WI38 (cell line): ENCODE measurements around the gene MLLT6.

Source experiments
- H3K4me3 ChIP-seq: 2 replicates; pipeline ENCODE4 v1.5.1; 2011; ENCODE audit warnings: low read depth, mild to moderate bottlenecking, control low read depth, low read length
- TF ChIP-seq, protein P1 (sequence below): IDR thresholded peaks from 2 replicates; pipeline ENCODE4 v1.5.1; 2012; ENCODE audit warnings: low read depth, mild to moderate bottlenecking, control low read depth, low read length

The MLLT6 gene

DNA sequence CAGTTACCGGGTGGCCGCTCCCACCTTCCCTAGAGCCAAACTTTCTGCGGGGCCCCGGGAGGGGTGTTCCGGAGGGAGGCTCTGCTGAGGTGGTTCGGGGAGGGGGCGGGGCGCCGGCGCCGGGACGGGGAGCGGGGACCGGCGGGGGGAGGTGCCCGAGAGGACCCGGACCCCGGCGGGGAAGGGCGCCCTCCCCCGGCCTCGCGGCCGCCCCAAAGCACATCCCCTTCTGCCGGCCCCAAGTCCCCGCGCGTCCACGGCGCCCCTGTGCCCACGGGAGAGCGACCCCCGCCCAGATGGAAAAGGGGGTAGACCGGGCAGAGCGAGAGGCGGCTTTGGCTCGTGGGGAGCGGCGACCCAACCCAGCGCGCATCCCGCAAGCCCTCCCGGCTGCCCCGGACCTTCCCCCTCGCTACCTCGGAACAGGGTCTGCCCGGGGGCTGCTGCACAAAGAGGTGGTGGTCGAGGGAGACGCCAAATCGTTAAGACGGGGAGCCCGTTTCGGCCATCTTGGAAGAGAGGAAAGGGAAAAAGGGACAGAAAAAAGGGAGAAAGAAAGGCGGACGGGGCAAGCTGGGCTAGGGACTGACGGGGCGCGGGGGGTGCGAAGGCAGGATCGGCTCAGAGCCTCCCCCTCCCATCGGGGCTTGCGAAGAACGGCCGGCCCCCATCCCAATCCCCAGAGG, 42.5 kb downstream of the MLLT6 start:
- peak overlapping the region; percentile 78 for H3K4me3 ChIP-seq
- TF ChIP-seq, protein P1, sequence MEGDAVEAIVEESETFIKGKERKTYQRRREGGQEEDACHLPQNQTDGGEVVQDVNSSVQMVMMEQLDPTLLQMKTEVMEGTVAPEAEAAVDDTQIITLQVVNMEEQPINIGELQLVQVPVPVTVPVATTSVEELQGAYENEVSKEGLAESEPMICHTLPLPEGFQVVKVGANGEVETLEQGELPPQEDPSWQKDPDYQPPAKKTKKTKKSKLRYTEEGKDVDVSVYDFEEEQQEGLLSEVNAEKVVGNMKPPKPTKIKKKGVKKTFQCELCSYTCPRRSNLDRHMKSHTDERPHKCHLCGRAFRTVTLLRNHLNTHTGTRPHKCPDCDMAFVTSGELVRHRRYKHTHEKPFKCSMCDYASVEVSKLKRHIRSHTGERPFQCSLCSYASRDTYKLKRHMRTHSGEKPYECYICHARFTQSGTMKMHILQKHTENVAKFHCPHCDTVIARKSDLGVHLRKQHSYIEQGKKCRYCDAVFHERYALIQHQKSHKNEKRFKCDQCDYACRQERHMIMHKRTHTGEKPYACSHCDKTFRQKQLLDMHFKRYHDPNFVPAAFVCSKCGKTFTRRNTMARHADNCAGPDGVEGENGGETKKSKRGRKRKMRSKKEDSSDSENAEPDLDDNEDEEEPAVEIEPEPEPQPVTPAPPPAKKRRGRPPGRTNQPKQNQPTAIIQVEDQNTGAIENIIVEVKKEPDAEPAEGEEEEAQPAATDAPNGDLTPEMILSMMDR: 0 out of 2 replicates have a peak, but pooled peaks have one; percentile 5

DNA sequence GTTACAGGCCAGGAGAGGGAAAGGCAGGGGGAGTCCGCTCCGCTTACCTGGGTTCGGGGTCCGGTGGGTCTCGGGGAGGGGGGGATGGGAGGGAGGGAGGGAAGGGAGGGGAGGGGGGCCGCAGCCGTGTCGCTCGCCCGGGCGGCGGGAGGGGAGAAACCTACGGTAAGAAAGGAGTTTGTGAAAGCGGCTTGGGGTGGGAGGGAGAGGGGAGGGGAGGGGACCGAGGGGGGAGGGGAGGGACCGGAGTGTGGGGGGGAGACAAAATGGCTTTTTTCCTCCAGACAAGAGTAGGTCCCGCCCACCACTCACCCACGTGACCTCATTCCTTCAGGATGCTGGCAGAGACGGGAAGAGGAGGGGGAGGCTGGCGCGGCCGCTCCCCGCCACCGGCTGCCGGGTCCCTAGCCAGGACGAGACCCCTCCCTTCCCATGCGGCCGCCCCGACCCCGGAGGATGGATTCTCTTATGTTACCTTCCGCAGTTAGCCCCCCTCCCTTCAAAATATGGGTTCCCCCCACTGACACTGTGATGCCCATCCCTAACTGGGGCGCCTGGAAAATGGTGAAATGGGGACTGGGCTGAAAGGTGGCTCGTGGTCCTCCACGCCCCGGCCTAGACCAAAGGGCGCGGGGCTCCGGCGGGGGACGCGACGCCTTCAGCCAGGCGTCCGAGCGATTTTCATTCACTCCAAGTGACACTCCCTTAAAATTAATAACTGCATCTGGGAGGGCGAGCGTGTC, 43.2 kb downstream of the MLLT6 start, which contains the start of gene PCGF2:
PCGF2 (minus strand) TSS at position 188 of the 743 bp plus-strand sequence. CDS start 7,934 bp downstream, outside the sequence.
- peak within 1 kb of the TSS; percentile 78 for H3K4me3 ChIP-seq
- TF ChIP-seq, protein P1: no peak

DNA sequence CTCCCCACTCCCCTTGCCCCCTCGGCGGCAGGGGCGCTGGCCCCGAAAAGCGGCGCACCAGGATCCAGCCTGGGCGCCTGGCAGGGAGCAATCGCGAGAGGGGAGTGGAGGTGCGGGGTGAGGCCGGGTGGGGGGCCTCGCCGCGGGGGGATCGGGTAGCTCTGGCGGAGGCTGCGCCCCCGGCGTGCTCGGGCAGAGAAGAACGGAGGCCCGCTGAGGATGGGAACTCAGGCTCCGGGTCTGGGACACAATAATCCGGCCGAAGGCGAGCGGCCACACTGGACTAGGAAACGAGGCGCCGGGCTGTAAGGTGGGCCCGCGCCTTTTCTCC, 43.8 kb downstream of the MLLT6 start:
- TF ChIP-seq, protein P1: no peak
- peak overlapping the region; percentile 65 for H3K4me3 ChIP-seq

DNA sequence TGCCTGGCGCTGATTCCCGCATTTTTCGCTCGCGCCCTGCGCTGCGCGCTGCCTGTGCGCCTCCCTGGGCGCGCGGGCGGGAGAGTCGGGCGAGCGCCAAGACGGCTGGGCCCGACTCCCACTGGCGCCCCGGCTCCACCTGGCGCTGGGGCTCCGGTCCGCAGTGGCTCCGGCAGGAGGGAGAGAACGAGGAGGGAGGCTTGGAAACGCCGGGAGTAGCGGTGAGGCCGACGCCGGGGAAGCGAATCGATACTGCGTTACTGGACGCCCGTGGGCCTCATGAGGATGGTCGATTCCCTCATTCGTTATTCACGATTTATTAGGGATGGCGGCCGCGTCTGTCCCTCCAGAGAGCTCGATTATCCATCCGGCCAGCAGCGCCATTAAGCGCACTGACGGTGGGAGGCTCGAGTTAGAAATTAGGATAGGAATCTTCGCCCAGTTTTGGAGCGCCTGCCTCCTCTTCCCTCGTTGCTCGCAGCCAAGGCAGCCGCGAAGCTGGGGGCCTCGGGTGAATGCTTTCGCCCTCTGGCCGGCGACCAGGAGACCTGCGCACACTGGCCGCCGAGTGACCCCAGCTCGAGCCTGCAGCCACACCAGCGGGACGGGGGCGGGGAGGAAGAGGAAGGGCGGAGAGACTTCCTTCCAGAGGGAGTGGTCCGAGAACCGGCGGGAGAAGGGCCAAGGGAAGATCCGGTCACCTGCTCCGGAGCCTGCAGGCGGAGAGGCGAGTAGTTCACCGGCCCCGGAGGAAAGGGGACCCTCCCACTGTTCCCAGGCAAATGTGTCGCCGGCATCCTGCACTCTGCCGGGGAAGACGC, 44.4 kb downstream of the MLLT6 start:
- peak overlapping the region; percentile 65 for H3K4me3 ChIP-seq
- TF ChIP-seq, protein P1: no peak

DNA sequence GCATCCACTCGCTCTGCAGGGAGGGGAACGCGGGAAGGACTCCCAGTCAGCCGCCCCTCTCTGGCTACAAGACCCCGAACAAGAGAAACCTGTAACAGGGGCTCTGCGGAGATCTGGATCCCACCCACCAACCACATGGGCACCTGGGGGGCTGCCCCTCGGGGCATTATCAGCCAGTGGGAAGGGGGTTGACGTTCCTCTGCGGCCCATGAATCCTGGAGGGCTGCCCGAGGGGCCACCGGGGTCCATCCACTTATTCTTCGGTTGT, 44.9 kb downstream of the MLLT6 start:
- H3K4me3 ChIP-seq: peak overlapping the region; percentile 65
- TF ChIP-seq, protein P1: no peak

DNA sequence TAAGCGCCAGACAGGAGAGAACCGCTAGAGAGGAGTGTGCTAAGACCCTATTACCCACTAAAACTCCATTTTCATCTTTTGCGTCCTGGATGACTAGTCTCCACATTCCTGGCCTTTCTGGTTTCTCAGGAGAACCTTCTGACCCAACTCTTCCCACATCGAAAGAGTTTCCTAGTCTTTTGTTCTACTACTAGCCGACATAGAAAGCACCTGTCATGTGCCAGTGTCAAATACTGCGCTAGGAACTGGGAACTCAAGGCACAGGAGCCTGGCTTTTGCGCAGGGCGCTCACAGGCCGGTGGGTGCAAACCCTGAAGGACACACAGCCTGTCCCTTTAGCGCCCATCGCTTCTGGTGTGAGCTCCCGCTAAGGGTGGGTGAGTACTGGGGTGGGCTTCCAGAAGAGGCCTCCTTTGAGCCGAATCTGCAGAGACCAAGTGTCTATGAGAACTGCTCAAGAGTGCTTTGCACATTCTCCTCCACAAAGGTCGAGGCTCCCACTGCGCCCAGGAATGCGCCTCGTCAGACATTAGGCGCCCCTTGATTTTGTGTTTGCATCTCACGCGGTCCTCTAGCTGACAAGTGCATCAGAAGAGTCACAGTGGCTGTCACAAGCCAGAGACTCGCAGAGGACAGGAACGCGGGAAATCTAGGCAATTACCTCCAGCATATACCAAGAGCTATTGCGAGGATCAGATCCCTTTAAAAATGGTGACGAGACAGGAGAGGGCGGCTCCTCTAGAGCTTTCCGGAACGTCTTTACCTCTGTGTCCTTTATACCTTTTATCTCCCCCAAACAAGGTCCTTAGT, 45.4 kb downstream of the MLLT6 start:
- TF ChIP-seq, protein P1: no peak

More for the DNA sequence above, 45.4 kb downstream of the MLLT6 start:
- peak overlapping the region; percentile 65 for H3K4me3 ChIP-seq
